Peyer's patch (tissue), 4 donors: ENCODE measurements around the gene JAZF1. TPM values are rescaled to one million over a fixed set of nuclear protein-coding genes. Genes with fewer than 3 reads are reported as not detected.

Experiments used
- DNase-seq, 3 donors: peaks; one replicate each; pipeline ENCODE4 v3.0.0-alpha.2; 2017 to 2019
- H3K27ac ChIP-seq, 4 donors: fragments of 200-600 bp; sonication (generic); one replicate each; pipeline ENCODE4 v1.5.1; 2016 to 2019
- H3K27me3 ChIP-seq, 2 donors: fragments of 200-600 bp; sonication (generic); one replicate each; pipeline ENCODE4 v1.5.1; 2019
- H3K36me3 ChIP-seq, 3 donors: fragments of 200-600 bp; sonication (generic); one replicate each; pipeline ENCODE4 v1.5.1; 2016 to 2019
- H3K4me1 ChIP-seq, 4 donors: fragments of 200-600 bp; sonication (generic); one replicate each; pipeline ENCODE4 v1.5.1; 2016 to 2019
- H3K4me3 ChIP-seq, 4 donors: fragments of 200-600 bp; sonication (generic); 1 replicate in 3 of 4; 2 replicates in 1 of 4; pipeline ENCODE4 v1.5.1; 2016 to 2019; ENCODE audit warnings: mild to moderate bottlenecking in 1 of 4
- H3K9me3 ChIP-seq, 4 donors: fragments of 200-600 bp; sonication (generic); one replicate each; pipeline ENCODE4 v1.5.1; 2016 to 2019; ENCODE audit warnings: mild to moderate bottlenecking in 1 of 4
- CTCF ChIP-seq, 6 experiments: fragments of 450-650 bp in 4 of 6; fragments of 200-600 bp in 2 of 6; sonication (generic) in 1 of 6; IDR thresholded peaks; one replicate each; pipeline ENCODE4 v1.5.1; 2017 to 2019; ENCODE audit warnings: antibody characterized with exemption in 6 of 6, mild to moderate bottlenecking in 3 of 6, moderate library complexity in 1 of 6
- POLR2A ChIP-seq, 2 donors: fragments of 450-650 bp; IDR thresholded peaks; one replicate each; pipeline ENCODE4 v1.5.1; 2017; ENCODE audit warnings: antibody characterized with exemption in 2 of 2, mild to moderate bottlenecking in 2 of 2, moderate library complexity in 2 of 2
- total RNA-seq, 4 donors: library from RNA; depleted of rRNA; stranded (reverse); fragments of >200 nt; gene quantifications; one replicate each; pipeline ENCODE4 v1.1.0, GENCODE V29; 2016

Gene JAZF1
- total RNA-seq, 4 donors from 2014 or later = 1.9 to 15.7 (median 2.6) TPM

- TF ChIP-seq POLR2A (IDR thresholded peaks at IDR 0.05) = no peak
- no peak for TF ChIP-seq CTCF (IDR thresholded peaks at IDR 0.05)
- H3K4me1 ChIP-seq = no peaks in the 10 kb centered on the region
- no peak overlapping the region for H3K27ac ChIP-seq
- DNase-seq = no peak
- no peak overlapping the region for H3K4me3 ChIP-seq
- no peaks in the 10 kb centered on the region for H3K27me3 ChIP-seq
- H3K9me3 ChIP-seq = no peaks in the 10 kb centered on the region
- no peaks in the 10 kb centered on the region for H3K36me3 ChIP-seq
These were observed 227.9 kb downstream of the JAZF1 start for GRCh38 chr7:27952456-27953285.

GRCh38 chr7:27950123-27950522 is 230.5 kb downstream of the JAZF1 start:
- H3K27me3 ChIP-seq = no peaks in the 10 kb centered on the region
- no peak for DNase-seq
- H3K4me1 ChIP-seq = no peaks in the 10 kb centered on the region
- no peak overlapping the region for H3K4me3 ChIP-seq
- H3K9me3 ChIP-seq = no peaks in the 10 kb centered on the region
- H3K27ac ChIP-seq = no peak overlapping the region
- TF ChIP-seq CTCF (IDR thresholded peaks at IDR 0.05) = no peak
- TF ChIP-seq POLR2A (IDR thresholded peaks at IDR 0.05) = no peak
- no peaks in the 10 kb centered on the region for H3K36me3 ChIP-seq

- no peaks in the 10 kb centered on the region for H3K4me1 ChIP-seq
- DNase-seq = no peak
- TF ChIP-seq POLR2A (IDR thresholded peaks at IDR 0.05) = no peak
These were observed 231.7 kb downstream of the JAZF1 start for GRCh38 chr7:27948861-27949260.

GRCh38 chr7:27947586-27948278 is 232.9 kb downstream of the JAZF1 start:
- H3K9me3 ChIP-seq = no peaks in the 10 kb centered on the region
- TF ChIP-seq POLR2A (IDR thresholded peaks at IDR 0.05) = no peak
- no peak for TF ChIP-seq CTCF (IDR thresholded peaks at IDR 0.05)
- no peak overlapping the region for H3K4me3 ChIP-seq
- no peak overlapping the region for H3K27ac ChIP-seq
- no peaks in the 10 kb centered on the region for H3K4me1 ChIP-seq
- no peaks in the 10 kb centered on the region for H3K36me3 ChIP-seq
- no peaks in the 10 kb centered on the region for H3K27me3 ChIP-seq
- no peak for DNase-seq

More at GRCh38 chr7:27948861-27949260, 231.7 kb downstream of the JAZF1 start:
- H3K9me3 ChIP-seq = no peaks in the 10 kb centered on the region
- H3K27me3 ChIP-seq = no peaks in the 10 kb centered on the region
- no peaks in the 10 kb centered on the region for H3K36me3 ChIP-seq
- no peak overlapping the region for H3K4me3 ChIP-seq
- H3K27ac ChIP-seq = no peak overlapping the region

GRCh38 chr7:27946351-27946750 is 234.2 kb downstream of the JAZF1 start:
- Histone ChIP-seq H3K4me1 (no peaks in the 10 kb centered on the region), H3K9me3 (no peaks in the 10 kb centered on the region), H3K36me3 (no peaks in the 10 kb centered on the region), H3K27ac (no peak overlapping the region), H3K27me3 (no peaks in the 10 kb centered on the region), H3K4me3 (no peak overlapping the region)
- TF ChIP-seq POLR2A (IDR thresholded peaks at IDR 0.05) (no peak), CTCF (IDR thresholded peaks at IDR 0.05) (no peak)
- no peak for DNase-seq
